WTC11 (cell line): ENCODE results near the gene PLA2G1B. TPM values are rescaled to one million over a fixed set of nuclear protein-coding genes. Genes with fewer than 3 reads are reported as not detected.

ENCODE experiments used
- ATAC-seq: fragments of 200-7000 bp; cut with Tn5 transposase; 2 replicates; pipeline ENCODE4 v1.10.0; 2021; ENCODE audit warnings: mild to moderate bottlenecking, moderate library complexity
- CTCF ChIA-PET: fragments of 300-600 bp; sonication (Branson Sonifier 250); formaldehyde crosslinking; loops from one replicate; lab custom pipeline; 2021; ENCODE audit warnings: antibody characterized with exemption; lab: Charles Lee
- POLR2A ChIA-PET: fragments of 350-600 bp; sonication (Branson Sonifier 250); formaldehyde crosslinking; loops from one replicate; lab custom pipeline; 2021; ENCODE audit warnings: antibody characterized with exemption; lab: Charles Lee
- DNase-seq: peaks from one replicate; pipeline ENCODE4 v3.0.0; 2021; ENCODE audit warnings: low spot score
- H3K27ac Mint-ChIP-seq: 2 replicates; pipeline ENCODE4 v1.8.0; 2021; ENCODE audit warnings: mixed read lengths
- H3K27me3 Mint-ChIP-seq: 2 replicates; pipeline ENCODE4 v1.8.0; 2021; ENCODE audit warnings: low read depth, mild to moderate bottlenecking, moderate library complexity, mixed read lengths
- H3K36me3 Mint-ChIP-seq: 2 replicates; pipeline ENCODE4 v1.8.0; 2021; ENCODE audit warnings: mixed read lengths
- H3K4me1 Mint-ChIP-seq: 2 replicates; pipeline ENCODE4 v1.8.0; 2022; ENCODE audit warnings: mixed read lengths
- H3K4me3 Mint-ChIP-seq: 2 replicates; pipeline ENCODE4 v1.8.0; 2021; ENCODE audit warnings: mild to moderate bottlenecking, moderate library complexity, mixed read lengths
- H3K9me3 Mint-ChIP-seq: 2 replicates; pipeline ENCODE4 v1.8.0; 2021; ENCODE audit warnings: mixed read lengths
- ATF1 ChIP-seq: sonication (generic); formaldehyde crosslinking; IDR thresholded peaks from 2 replicates; pipeline ENCODE4 v1.8.1; 2023; ENCODE audit warnings: mild to moderate bottlenecking, moderate library complexity, missing genetic modification reagents
- CDX4 ChIP-seq: fragments of 250-450 bp; sonication (Bioruptor Pico); IDR thresholded peaks from 2 replicates; pipeline ENCODE4 v1.9.0; 2021; ENCODE audit warnings: moderate library complexity, mild to moderate bottlenecking, inconsistent platforms, borderline replicate concordance
- CREB1 ChIP-seq: sonication (generic); formaldehyde crosslinking; IDR thresholded peaks from 2 replicates; pipeline ENCODE4 v1.8.0; 2023; ENCODE audit warnings: mild to moderate bottlenecking, missing genetic modification reagents
- CREM ChIP-seq: sonication (generic); formaldehyde crosslinking; IDR thresholded peaks from 2 replicates; pipeline ENCODE4 v1.8.1; 2022; ENCODE audit warnings: mild to moderate bottlenecking, missing genetic modification reagents, moderate library complexity
- CTCF ChIP-seq: fragments of 200-600 bp; IDR thresholded peaks from 2 replicates; pipeline ENCODE4 v1.8.0; 2022; ENCODE audit warnings: antibody characterized with exemption
- E2F4 ChIP-seq: sonication (generic); formaldehyde crosslinking; IDR thresholded peaks from 2 replicates; pipeline ENCODE4 v1.8.1; 2022; ENCODE audit warnings: low read depth, mild to moderate bottlenecking, moderate library complexity, missing genetic modification reagents, borderline replicate concordance
- ERG ChIP-seq: fragments of 250-450 bp; sonication (Bioruptor Pico); IDR thresholded peaks from 2 replicates; pipeline ENCODE4 v1.8.0; 2021; ENCODE audit warnings: mild to moderate bottlenecking
- ETV6 ChIP-seq: sonication (generic); formaldehyde crosslinking; IDR thresholded peaks from 2 replicates; pipeline ENCODE4 v1.8.1; 2022; ENCODE audit warnings: mild to moderate bottlenecking, missing genetic modification reagents
- FOXJ3 ChIP-seq: sonication (generic); formaldehyde crosslinking; IDR thresholded peaks from 2 replicates; pipeline ENCODE4 v1.9.0; 2021; ENCODE audit warnings: missing genetic modification reagents, mild to moderate bottlenecking, borderline replicate concordance
- FOXP1 ChIP-seq: sonication (generic); formaldehyde crosslinking; IDR thresholded peaks from 2 replicates; pipeline ENCODE4 v1.8.0; 2022; ENCODE audit warnings: missing genetic modification reagents, mild to moderate bottlenecking, moderate library complexity, borderline replicate concordance
- HMGA2 ChIP-seq: fragments of 250-450 bp; sonication (Bioruptor Pico); IDR thresholded peaks from 2 replicates; pipeline ENCODE4 v1.4.0; 2021; ENCODE audit warnings: mild to moderate bottlenecking, moderate library complexity
- JAZF1 ChIP-seq: fragments of 250-450 bp; sonication (Bioruptor Pico); IDR thresholded peaks from 2 replicates; pipeline ENCODE4 v1.9.0; 2021; ENCODE audit warnings: moderate library complexity, mild to moderate bottlenecking, inconsistent platforms
- JUN ChIP-seq: sonication (generic); formaldehyde crosslinking; IDR thresholded peaks from 2 replicates; pipeline ENCODE4 v1.8.0; 2023; ENCODE audit warnings: mild to moderate bottlenecking, missing genetic modification reagents
- MAX ChIP-seq: sonication (generic); formaldehyde crosslinking; IDR thresholded peaks from 2 replicates; pipeline ENCODE4 v1.8.0; 2022; ENCODE audit warnings: mild to moderate bottlenecking, missing genetic modification reagents
- MYBL2 ChIP-seq: sonication (generic); formaldehyde crosslinking; IDR thresholded peaks from 2 replicates; pipeline ENCODE4 v1.8.1; 2023; ENCODE audit warnings: mild to moderate bottlenecking, moderate library complexity, missing genetic modification reagents
- NFYB ChIP-seq: sonication (generic); formaldehyde crosslinking; conservative IDR thresholded peaks from 2 replicates; pipeline ENCODE4 v1.8.0; 2022; ENCODE audit warnings: low read depth, missing genetic modification reagents
- NR1H2 ChIP-seq: sonication (generic); formaldehyde crosslinking; IDR thresholded peaks from 2 replicates; pipeline ENCODE4 v1.9.0; 2021; ENCODE audit warnings: mild to moderate bottlenecking, moderate library complexity, missing genetic modification reagents
- OVOL2 ChIP-seq: fragments of 250-450 bp; sonication (Bioruptor Pico); IDR thresholded peaks from 2 replicates; pipeline ENCODE4 v1.9.0; 2021; ENCODE audit warnings: mild to moderate bottlenecking, borderline replicate concordance
- RELA ChIP-seq: sonication (generic); formaldehyde crosslinking; IDR thresholded peaks from 2 replicates; pipeline ENCODE4 v1.8.1; 2022; ENCODE audit warnings: missing genetic modification reagents, mild to moderate bottlenecking, borderline replicate concordance
- SP1 ChIP-seq: sonication (generic); formaldehyde crosslinking; conservative IDR thresholded peaks from 2 replicates; pipeline ENCODE4 v1.8.1; 2022; ENCODE audit warnings: missing genetic modification reagents
- STAT6 ChIP-seq: sonication (generic); formaldehyde crosslinking; conservative IDR thresholded peaks from 2 replicates; pipeline ENCODE4 v1.8.1; 2023; ENCODE audit warnings: mild to moderate bottlenecking, low read depth, missing genetic modification reagents, moderate library complexity
- TEAD1 ChIP-seq: sonication (generic); formaldehyde crosslinking; IDR thresholded peaks from 2 replicates; pipeline ENCODE4 v1.8.0; 2022; ENCODE audit warnings: mild to moderate bottlenecking, missing genetic modification reagents
- USF1 ChIP-seq: sonication (generic); formaldehyde crosslinking; IDR thresholded peaks from 2 replicates; pipeline ENCODE4 v1.8.0; 2022; ENCODE audit warnings: mild to moderate bottlenecking, missing genetic modification reagents
- ZNF232 ChIP-seq: sonication (generic); formaldehyde crosslinking; IDR thresholded peaks from 2 replicates; pipeline ENCODE4 v1.8.0; 2022; ENCODE audit warnings: mild to moderate bottlenecking, missing genetic modification reagents
- ZNF425 ChIP-seq: fragments of 250-450 bp; sonication (Bioruptor Pico); conservative IDR thresholded peaks from 2 replicates; pipeline ENCODE4 v1.9.0; 2021; ENCODE audit warnings: mild to moderate bottlenecking
- ZSCAN18 ChIP-seq: fragments of 250-450 bp; sonication (Bioruptor Pico); IDR thresholded peaks from 2 replicates; pipeline ENCODE4 v2.1.2; 2022; ENCODE audit warnings: mild to moderate bottlenecking, moderate library complexity
- total RNA-seq: library from RNA; stranded (reverse); gene quantifications from 3 replicates; pipeline ENCODE4 v1.2.3, GENCODE V29; 2021

The PLA2G1B gene
- total RNA-seq, 1 experiment from 2014 or later, result 1.8 TPM

GRCh38 chr12:120356567-120357030 is 29.0 kb upstream of the PLA2G1B start:
- POLR2A ChIA-PET, result interaction anchor here (0.9 kb wide), 1 partner anchor 77 kb away, joined by 3 read pairs; no protein-coding TSS in a partner anchor
- CTCF ChIA-PET, result interaction anchor here (0.6 to 3.7 kb wide), 19 partner anchors 10 to 156 kb away, joined by 3 to 89 read pairs (median 4); partner anchors contain the start of genes COX6A1, GATC, RPLP0 and SRSF9
- ATAC-seq, result peak; percentile 60
- H3K27ac Mint-ChIP-seq, result no peak overlapping the region
- no peaks in the 10 kb centered on the region for H3K9me3 Mint-ChIP-seq
- H3K27me3 Mint-ChIP-seq, result no peaks in the 10 kb centered on the region
- peak; percentile 86 for DNase-seq
- peaks cover 28% of the 10 kb centered on the region for H3K4me1 Mint-ChIP-seq
- H3K36me3 Mint-ChIP-seq, result peaks cover 45% of the 10 kb centered on the region
- TF ChIP-seq ZSCAN18, result no peak
- TF ChIP-seq RELA (CRISPR knock-in tag), result no peak
- no peak for TF ChIP-seq NR1H2 (CRISPR knock-in tag)
- TF ChIP-seq ERG (CRISPR knock-in tag), result no peak
- TF ChIP-seq STAT6, result no peak
- no peak for TF ChIP-seq CREM (CRISPR knock-in tag)
- no peak for TF ChIP-seq MAX
- no peak for TF ChIP-seq JUN (CRISPR knock-in tag)
- peak; percentile 72; the same call in 1 of the 2 replicates for TF ChIP-seq ETV6 (CRISPR knock-in tag)
- no peak for TF ChIP-seq OVOL2 (CRISPR knock-in tag)
- peak; percentile 85 for TF ChIP-seq CTCF
- TF ChIP-seq CREB1 (CRISPR knock-in tag), result no peak
- no peak for TF ChIP-seq ZNF232 (CRISPR knock-in tag)
- 0 out of 2 replicates have a peak, but pooled peaks have one; percentile 16 for TF ChIP-seq USF1 (CRISPR knock-in tag)
- TF ChIP-seq JAZF1 (CRISPR knock-in tag), result no peak
- TF ChIP-seq NFYB (CRISPR knock-in tag), result no peak
- no peak for TF ChIP-seq MYBL2 (CRISPR knock-in tag)
- TF ChIP-seq HMGA2 (CRISPR knock-in tag), result no peak
- 0 out of 2 replicates have a peak, but pooled peaks have one; percentile 24 for TF ChIP-seq SP1 (CRISPR knock-in tag)
- TF ChIP-seq ATF1 (CRISPR knock-in tag), result no peak
- TF ChIP-seq E2F4, result no peak
- no peak for TF ChIP-seq ZNF425 (CRISPR knock-in tag)
- no peak for TF ChIP-seq TEAD1 (CRISPR knock-in tag)
- no peak for TF ChIP-seq FOXP1 (CRISPR knock-in tag)
- no peak for TF ChIP-seq CDX4 (CRISPR knock-in tag)
- TF ChIP-seq FOXJ3, result no peak
- TF ChIP-seq, all 79 proteins: peak for 4
- H3K4me3 Mint-ChIP-seq, result no peak overlapping the region
